Stimulated activated CD8-positive, alpha-beta memory T cell treated with anti-CD3 and anti-CD28 coated beads, Interleukin-7, amount 100 ng/mL, for 1 hour (primary cell): Measurements from ENCODE around the gene CST1.
"Not testable (repeated sequence)": the region's sequence is repeated elsewhere in the genome, so short reads cannot be mapped to it uniquely, and the experiment has no call there.

Source experiments
- DNase-seq, 2 donors: peaks; one replicate each; pipeline ENCODE4 v3.0.0-alpha.2; 2020; ENCODE audit warnings: low read depth in 2 of 2

The CST1 gene

GRCh38 chr20:23755131-23755611 lies 4.4 kb upstream of the CST1 start:
- DNase-seq, result not testable (repeated sequence)

GRCh38 chr20:23754731-23755130 lies 4.0 kb upstream of the CST1 start:
- DNase-seq, result no peak

- no peak for DNase-seq
Measured at GRCh38 chr20:23753589-23753988, 2.9 kb upstream of the CST1 start.

- no peak for DNase-seq
Measured at GRCh38 chr20:23753194-23753548, 2.4 kb upstream of the CST1 start.

- no peak for DNase-seq
Measured at GRCh38 chr20:23752481-23753193, 1.9 kb upstream of the CST1 start.

GRCh38 chr20:23752019-23752418 lies 1.3 kb upstream of the CST1 start:
- DNase-seq, result no peak

GRCh38 chr20:23749746-23750145 lies 989 bp downstream of the CST1 start:
- DNase-seq, result no peak

- not testable (repeated sequence) for DNase-seq
Measured at GRCh38 chr20:23748975-23749374, 1.8 kb downstream of the CST1 start.

GRCh38 chr20:23747551-23747950 lies 3.2 kb downstream of the CST1 start:
- not testable (repeated sequence) for DNase-seq

- DNase-seq, result not testable (repeated sequence)
Measured at GRCh38 chr20:23747092-23747491, 3.6 kb downstream of the CST1 start.

GRCh38 chr20:23746321-23746720 lies 4.4 kb downstream of the CST1 start:
- DNase-seq, result no peak

- DNase-seq, result no peak
Measured at GRCh38 chr20:23745247-23745646, 5.5 kb downstream of the CST1 start.

- no peak for DNase-seq
Measured at GRCh38 chr20:23744817-23745216, 5.9 kb downstream of the CST1 start.

- DNase-seq, result not testable (repeated sequence)
Measured at GRCh38 chr20:23735391-23735790, 15.3 kb downstream of the CST1 start.

GRCh38 chr20:23734949-23735348 lies 15.8 kb downstream of the CST1 start:
- not testable (repeated sequence) for DNase-seq

GRCh38 chr20:23734440-23734839 lies 16.3 kb downstream of the CST1 start:
- DNase-seq, result not testable (repeated sequence)

- DNase-seq, result no peak
Measured at GRCh38 chr20:23727016-23727415, 23.7 kb downstream of the CST1 start.

- DNase-seq, result no peak
Measured at GRCh38 chr20:23725102-23725501, 25.6 kb downstream of the CST1 start.

GRCh38 chr20:23723659-23724307 lies 27.0 kb downstream of the CST1 start:
- not testable (repeated sequence) for DNase-seq

GRCh38 chr20:23722851-23723250 lies 27.9 kb downstream of the CST1 start:
- not testable (repeated sequence) for DNase-seq

- DNase-seq, result no peak
Measured at GRCh38 chr20:23721962-23722361, 28.8 kb downstream of the CST1 start.

GRCh38 chr20:23719351-23719750 lies 31.4 kb downstream of the CST1 start:
- not testable (repeated sequence) for DNase-seq

GRCh38 chr20:23711778-23712177 lies 39.0 kb downstream of the CST1 start:
- DNase-seq, result not testable (repeated sequence)
